ENCODE results near the gene ACOT11. TPM values are rescaled to one million over a fixed set of nuclear protein-coding genes. Genes with fewer than 3 reads are reported as not detected.

The ACOT11 gene
- total and polyA plus RNA-seq, 2 experiments from 2014 or later: 13.8 to 20.0 TPM

GRCh38 chr1:54499360-54500106 is 48.5 kb upstream of the ACOT11 start:
- H3K27me3 ChIP-seq: no peaks in the 10 kb centered on the region
- H3K9me2 ChIP-seq (replicated peaks; ENCODE audit: insufficient read depth): no peaks in the 10 kb centered on the region
- H3K4me1 ChIP-seq (ENCODE audit: insufficient read depth): no peaks in the 10 kb centered on the region
- H3K79me2 ChIP-seq: no peaks in the 10 kb centered on the region
- peak overlapping the region; percentile 49 for H3K4me3 ChIP-seq
- no peaks in the 10 kb centered on the region for H3K36me3 ChIP-seq (replicated peaks; ENCODE audit: insufficient read depth, low read depth)
- H3K27ac ChIP-seq: no peak overlapping the region
- DNase-seq (ENCODE audit: low spot score): peak; percentile 78
- no peaks in the 10 kb centered on the region for H4K20me1 ChIP-seq (ENCODE audit: insufficient read depth, poor library complexity, severe bottlenecking)
- TF ChIP-seq EZH2 (IDR thresholded peaks at IDR 0.05; ENCODE audit: borderline replicate concordance) (no peak), EZH2phosphoT487 (IDR thresholded peaks at IDR 0.05; ENCODE audit: low read depth, severe bottlenecking, unreplicated experiment) (no peak), CTCF (IDR thresholded peaks at IDR 0.05; ENCODE audit: poor library complexity) (peak; percentile 52)
- peak overlapping the region; percentile 94 for H3K4me2 ChIP-seq
- H2AFZ ChIP-seq: peak overlapping the region; percentile 84
- WGBS (ENCODE audit: low lambda C conversion rate, missing lambda C conversion rate): 26% methylated on average over 7 of the region's 50 CpGs
- H3K9me3 ChIP-seq (ENCODE audit: low read depth): no peaks in the 10 kb centered on the region

GRCh38 chr1:54500107-54500431 is 48.0 kb upstream of the ACOT11 start:
- peak overlapping the region; percentile 94 for H3K4me2 ChIP-seq
- H3K79me2 ChIP-seq: no peaks in the 10 kb centered on the region
- TF ChIP-seq EZH2 (IDR thresholded peaks at IDR 0.05; ENCODE audit: borderline replicate concordance): no peak
- no peak for TF ChIP-seq CTCF (IDR thresholded peaks at IDR 0.05; ENCODE audit: poor library complexity)
- no peak for TF ChIP-seq EZH2phosphoT487 (IDR thresholded peaks at IDR 0.05; ENCODE audit: low read depth, severe bottlenecking, unreplicated experiment)
- H3K27me3 ChIP-seq: no peaks in the 10 kb centered on the region
- H3K36me3 ChIP-seq (replicated peaks; ENCODE audit: insufficient read depth, low read depth): no peaks in the 10 kb centered on the region
- no peak for DNase-seq (ENCODE audit: low spot score)
- no peaks in the 10 kb centered on the region for H3K9me3 ChIP-seq (ENCODE audit: low read depth)
- H3K9me2 ChIP-seq (replicated peaks; ENCODE audit: insufficient read depth): no peaks in the 10 kb centered on the region
- no peaks in the 10 kb centered on the region for H4K20me1 ChIP-seq (ENCODE audit: insufficient read depth, poor library complexity, severe bottlenecking)
- H3K4me3 ChIP-seq: no peak overlapping the region
- H3K27ac ChIP-seq: no peak overlapping the region
- H2AFZ ChIP-seq: peak overlapping the region; percentile 84
- 53% methylated on average over 10 of the region's 10 CpGs for WGBS (ENCODE audit: low lambda C conversion rate, missing lambda C conversion rate)
- no peaks in the 10 kb centered on the region for H3K4me1 ChIP-seq (ENCODE audit: insufficient read depth)

GRCh38 chr1:54501849-54502248 is 46.2 kb upstream of the ACOT11 start:
- WGBS (ENCODE audit: low lambda C conversion rate, missing lambda C conversion rate): 83% methylated on average over 5 of the region's 5 CpGs

GRCh38 chr1:54502342-54502741 is 45.7 kb upstream of the ACOT11 start:
- no peak overlapping the region for H2AFZ ChIP-seq
- no peak overlapping the region for H3K27ac ChIP-seq
- no peak overlapping the region for H3K4me2 ChIP-seq
- no peaks in the 10 kb centered on the region for H3K9me3 ChIP-seq (ENCODE audit: low read depth)
- no peaks in the 10 kb centered on the region for H3K79me2 ChIP-seq
- no peak overlapping the region for H3K4me3 ChIP-seq
- no peak for DNase-seq (ENCODE audit: low spot score)
- H3K36me3 ChIP-seq (replicated peaks; ENCODE audit: insufficient read depth, low read depth): no peaks in the 10 kb centered on the region
- no peaks in the 10 kb centered on the region for H4K20me1 ChIP-seq (ENCODE audit: insufficient read depth, poor library complexity, severe bottlenecking)
- 86% methylated on average over 5 of the region's 5 CpGs for WGBS (ENCODE audit: low lambda C conversion rate, missing lambda C conversion rate)
- H3K27me3 ChIP-seq: no peaks in the 10 kb centered on the region
- TF ChIP-seq EZH2phosphoT487 (IDR thresholded peaks at IDR 0.05; ENCODE audit: low read depth, severe bottlenecking, unreplicated experiment): no peak
- TF ChIP-seq CTCF (IDR thresholded peaks at IDR 0.05; ENCODE audit: poor library complexity): no peak
- TF ChIP-seq EZH2 (IDR thresholded peaks at IDR 0.05; ENCODE audit: borderline replicate concordance): no peak
- H3K4me1 ChIP-seq (ENCODE audit: insufficient read depth): no peaks in the 10 kb centered on the region
- no peaks in the 10 kb centered on the region for H3K9me2 ChIP-seq (replicated peaks; ENCODE audit: insufficient read depth)

More at GRCh38 chr1:54501849-54502248, 46.2 kb upstream of the ACOT11 start:
- Histone ChIP-seq H3K9me2 (replicated peaks; ENCODE audit: insufficient read depth) (no peaks in the 10 kb centered on the region), H3K4me2 (no peak overlapping the region), H3K4me3 (no peak overlapping the region), H3K4me1 (ENCODE audit: insufficient read depth) (no peaks in the 10 kb centered on the region), H3K27me3 (no peaks in the 10 kb centered on the region), H4K20me1 (ENCODE audit: insufficient read depth, poor library complexity, severe bottlenecking) (no peaks in the 10 kb centered on the region), H3K9me3 (ENCODE audit: low read depth) (no peaks in the 10 kb centered on the region), H3K79me2 (no peaks in the 10 kb centered on the region), H2AFZ (no peak overlapping the region), H3K27ac (no peak overlapping the region), H3K36me3 (replicated peaks; ENCODE audit: insufficient read depth, low read depth) (no peaks in the 10 kb centered on the region)
- no peak for TF ChIP-seq EZH2 (IDR thresholded peaks at IDR 0.05; ENCODE audit: borderline replicate concordance)
- no peak for TF ChIP-seq EZH2phosphoT487 (IDR thresholded peaks at IDR 0.05; ENCODE audit: low read depth, severe bottlenecking, unreplicated experiment)
- no peak for DNase-seq (ENCODE audit: low spot score)
